ENCODE measurements around the gene TARDBP. TPM values are rescaled to one million over a fixed set of nuclear protein-coding genes. Genes with fewer than 3 reads are reported as not detected.
"Not testable (repeated sequence)": the region's sequence is repeated elsewhere in the genome, so short reads cannot be mapped to it uniquely, and the experiment has no call there.

The TARDBP gene
- total RNA-seq, 2 experiments from 2014 or later: 158 to 159 TPM

- Mint-ChIP-seq H3K4me1 (ENCODE audit: low read depth) (no peaks in the 10 kb centered on the region), H3K36me3 (ENCODE audit: low read depth) (no peaks in the 10 kb centered on the region), H3K9me3 (no peaks in the 10 kb centered on the region), H3K27ac (no peak overlapping the region), H3K27me3 (ENCODE audit: low read depth) (peaks cover 16% of the 10 kb centered on the region), H3K4me3 (no peak overlapping the region)
- intact Hi-C loops (cut with micrococcal nuclease): no loop called here
- no peak for DNase-seq
- CTCF ChIA-PET: interaction anchor here (0.6 kb wide), 2 partner anchors 28 to 370 kb away, joined by 3 to 5 read pairs; no protein-coding TSS in a partner anchor
Measured at GRCh38 chr1:10979483-10979920, 33.0 kb upstream of the TARDBP start.

DNA sequence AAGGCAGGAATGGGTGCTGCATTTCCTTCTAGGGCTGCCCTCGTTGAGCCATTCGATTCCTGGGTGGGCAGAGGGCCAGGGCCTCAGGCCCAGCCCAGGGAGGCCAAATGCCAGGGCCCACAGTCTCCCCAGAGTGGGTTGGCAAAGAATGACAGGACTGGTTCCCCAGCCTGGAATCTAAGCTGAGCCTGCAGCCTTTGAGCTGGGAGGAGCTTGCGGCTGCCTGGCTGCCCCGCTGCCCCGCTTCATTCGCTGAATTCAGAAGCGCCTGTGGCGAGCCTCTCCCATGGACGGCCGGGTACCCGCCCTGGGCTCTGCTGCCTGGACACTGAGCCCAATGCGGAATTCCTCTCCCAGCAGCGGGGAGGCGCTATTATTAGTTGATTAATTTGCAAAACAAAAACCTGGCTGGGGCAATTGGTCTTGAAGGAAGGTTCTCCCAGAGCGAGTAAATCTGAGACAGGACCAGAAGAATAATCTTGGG lies 32.3 kb upstream of the TARDBP start:
- H3K36me3 Mint-ChIP-seq (ENCODE audit: low read depth): no peaks in the 10 kb centered on the region
- H3K4me1 Mint-ChIP-seq (ENCODE audit: low read depth): no peaks in the 10 kb centered on the region
- H3K9me3 Mint-ChIP-seq: no peaks in the 10 kb centered on the region
- DNase-seq: no peak
- intact Hi-C loops (cut with micrococcal nuclease): no loop called here
- H3K27ac Mint-ChIP-seq: no peak overlapping the region
- peaks cover 16% of the 10 kb centered on the region for H3K27me3 Mint-ChIP-seq (ENCODE audit: low read depth)
- CTCF ChIA-PET: interaction anchor here (1.7 kb wide), 1 partner anchor 57 kb away, joined by 4 read pairs; no protein-coding TSS in a partner anchor
- no peak overlapping the region for H3K4me3 Mint-ChIP-seq

DNA sequence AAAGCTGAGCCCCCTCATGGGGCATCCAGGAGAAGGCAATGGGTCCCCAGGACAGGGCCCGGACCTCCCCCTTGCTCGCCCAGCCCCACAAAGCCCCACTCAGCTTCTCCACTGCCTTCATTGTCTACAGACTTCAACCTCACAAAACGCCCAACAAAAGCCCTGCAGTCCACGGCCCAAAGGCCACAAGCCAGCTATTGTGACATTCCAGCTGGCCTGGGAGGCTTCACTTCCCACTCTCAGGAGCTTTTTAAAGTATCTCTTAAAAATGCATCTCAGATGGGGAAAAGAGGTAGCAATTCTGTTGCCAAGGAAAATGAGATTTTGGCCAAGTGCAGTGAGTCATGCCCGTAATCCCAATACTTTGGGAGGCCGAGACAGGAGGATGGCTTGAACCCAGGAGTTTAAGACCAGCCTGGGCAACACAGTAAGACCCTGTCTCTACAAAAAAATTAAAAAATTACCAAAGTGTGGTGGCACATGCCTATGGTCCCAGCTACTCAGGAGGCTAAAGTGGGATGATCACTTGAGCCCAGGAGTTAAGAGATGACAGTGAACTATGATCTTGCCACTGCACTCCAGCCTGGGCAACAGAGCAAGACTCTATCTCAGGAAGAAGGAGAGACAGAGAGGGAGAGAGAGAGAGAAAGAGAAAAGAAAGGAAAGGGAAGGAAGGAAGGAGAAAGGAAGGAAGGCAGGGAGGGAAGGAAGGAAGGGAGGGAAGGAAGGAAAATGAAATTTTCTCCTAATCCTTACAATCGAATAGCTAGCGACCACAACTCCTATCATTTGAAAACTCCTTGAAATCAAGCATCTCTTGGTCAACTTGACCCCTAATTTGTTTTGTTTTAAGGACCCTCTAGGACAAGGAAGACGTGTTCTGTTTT lies 31.4 kb upstream of the TARDBP start:
- Mint-ChIP-seq H3K36me3 (ENCODE audit: low read depth) (no peaks in the 10 kb centered on the region), H3K4me1 (ENCODE audit: low read depth) (peaks cover 6% of the 10 kb centered on the region)
- CTCF ChIA-PET: interaction anchor here (1.7 kb wide), 1 partner anchor 56 kb away, joined by 4 read pairs; no protein-coding TSS in a partner anchor

GRCh38 chr1:10986525-10986890 lies 25.9 kb upstream of the TARDBP start:
- H3K27ac Mint-ChIP-seq: no peak overlapping the region
- no peak for DNase-seq
- no peaks in the 10 kb centered on the region for H3K9me3 Mint-ChIP-seq
- H3K36me3 Mint-ChIP-seq (ENCODE audit: low read depth): no peaks in the 10 kb centered on the region
- H3K4me3 Mint-ChIP-seq: no peak overlapping the region
- CTCF ChIA-PET: no interaction called here
- intact Hi-C loops (cut with micrococcal nuclease): no loop called here
- H3K4me1 Mint-ChIP-seq (ENCODE audit: low read depth): peaks cover 6% of the 10 kb centered on the region
- peaks cover 3% of the 10 kb centered on the region for H3K27me3 Mint-ChIP-seq (ENCODE audit: low read depth)

More for the DNA sequence above, 31.4 kb upstream of the TARDBP start:
- H3K27me3 Mint-ChIP-seq (ENCODE audit: low read depth): peaks cover 16% of the 10 kb centered on the region
- DNase-seq: no peak
- intact Hi-C loops (cut with micrococcal nuclease): no loop called here
- no peak overlapping the region for H3K4me3 Mint-ChIP-seq
- H3K27ac Mint-ChIP-seq: no peak overlapping the region
- H3K9me3 Mint-ChIP-seq: no peaks in the 10 kb centered on the region

GRCh38 chr1:10987840-10988417 lies 24.5 kb upstream of the TARDBP start:
- no peak overlapping the region for H3K4me3 Mint-ChIP-seq
- H3K36me3 Mint-ChIP-seq (ENCODE audit: low read depth): no peaks in the 10 kb centered on the region
- no peak overlapping the region for H3K27ac Mint-ChIP-seq
- intact Hi-C loops (cut with micrococcal nuclease): no loop called here
- no peaks in the 10 kb centered on the region for H3K9me3 Mint-ChIP-seq
- DNase-seq: no peak
- H3K4me1 Mint-ChIP-seq (ENCODE audit: low read depth): peaks cover 6% of the 10 kb centered on the region
- CTCF ChIA-PET: interaction anchor here (0.6 kb wide), 1 partner anchor 50 kb away, joined by 3 read pairs; no protein-coding TSS in a partner anchor
- peaks cover 3% of the 10 kb centered on the region for H3K27me3 Mint-ChIP-seq (ENCODE audit: low read depth)

DNA sequence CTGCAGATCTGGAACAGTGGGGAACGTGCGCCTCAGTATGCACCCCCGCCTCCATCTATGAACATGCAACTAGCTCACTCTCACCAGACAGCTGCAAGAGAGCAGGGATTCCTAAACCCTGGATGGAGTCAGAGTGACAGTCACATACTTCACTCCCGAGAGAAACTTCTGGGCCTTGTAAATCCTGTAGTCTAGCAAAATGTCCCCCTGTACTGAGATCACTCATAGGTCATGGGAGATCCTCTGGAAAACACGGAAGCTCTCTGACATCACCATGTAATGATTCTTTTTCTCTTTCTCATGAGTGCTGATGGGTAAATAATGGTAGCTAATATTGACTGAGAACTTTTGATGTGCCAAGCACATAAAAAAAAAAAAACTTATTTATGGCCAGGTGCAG lies 23.4 kb upstream of the TARDBP start:
- Mint-ChIP-seq H3K9me3 (no peaks in the 10 kb centered on the region), H3K4me1 (ENCODE audit: low read depth) (peaks cover 6% of the 10 kb centered on the region), H3K4me3 (no peak overlapping the region), H3K27ac (no peak overlapping the region), H3K27me3 (ENCODE audit: low read depth) (no peaks in the 10 kb centered on the region), H3K36me3 (ENCODE audit: low read depth) (no peaks in the 10 kb centered on the region)
- intact Hi-C loops (cut with micrococcal nuclease): no loop called here
- no peak for DNase-seq
- CTCF ChIA-PET: interaction anchor here (0.6 kb wide), 1 partner anchor 361 kb away, joined by 3 read pairs; no protein-coding TSS in a partner anchor

- H3K4me3 Mint-ChIP-seq; H3K27ac Mint-ChIP-seq; intact Hi-C loops (cut with micrococcal nuclease); H3K27me3 Mint-ChIP-seq (ENCODE audit: low read depth); H3K36me3 Mint-ChIP-seq (ENCODE audit: low read depth); H3K9me3 Mint-ChIP-seq; DNase-seq; H3K4me1 Mint-ChIP-seq (ENCODE audit: low read depth): not testable (repeated sequence)
- CTCF ChIA-PET: interaction anchor here (0.8 kb wide), 1 partner anchor 454 kb away, joined by 3 read pairs; no protein-coding TSS in a partner anchor
Measured at GRCh38 chr1:10989920-10990516, 22.4 kb upstream of the TARDBP start.

GRCh38 chr1:10990828-10991227 lies 21.6 kb upstream of the TARDBP start:
- Mint-ChIP-seq H3K27ac (no peak overlapping the region), H3K4me3 (no peak overlapping the region), H3K4me1 (ENCODE audit: low read depth) (peaks cover 2% of the 10 kb centered on the region), H3K9me3 (no peaks in the 10 kb centered on the region), H3K27me3 (ENCODE audit: low read depth) (no peaks in the 10 kb centered on the region), H3K36me3 (ENCODE audit: low read depth) (no peaks in the 10 kb centered on the region)
- DNase-seq: no peak
- intact Hi-C loops (cut with micrococcal nuclease): no loop called here
- CTCF ChIA-PET: no interaction called here

DNA sequence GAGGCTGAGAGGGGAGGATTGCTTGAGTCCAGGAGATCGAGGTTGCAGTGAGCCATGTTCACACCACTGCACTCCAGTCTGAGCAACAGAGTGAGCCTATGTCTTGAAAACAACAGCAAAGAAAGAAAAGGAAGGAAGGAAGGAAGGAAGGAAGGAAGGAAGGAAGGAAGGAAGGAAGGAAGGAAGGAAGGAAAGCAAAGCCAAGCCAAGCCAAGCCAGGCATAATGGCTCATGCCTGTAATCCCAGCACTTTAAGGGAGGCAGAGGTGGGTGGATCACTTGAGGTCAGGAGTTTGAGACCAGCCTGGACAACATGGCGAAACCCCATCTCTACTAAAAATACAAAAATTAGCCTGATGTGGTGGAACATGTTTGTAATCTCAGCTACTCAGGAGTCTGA lies 20.4 kb upstream of the TARDBP start:
- intact Hi-C loops (cut with micrococcal nuclease); H3K4me3 Mint-ChIP-seq; H3K27ac Mint-ChIP-seq; DNase-seq; H3K4me1 Mint-ChIP-seq (ENCODE audit: low read depth); H3K27me3 Mint-ChIP-seq (ENCODE audit: low read depth); H3K9me3 Mint-ChIP-seq; CTCF ChIA-PET; H3K36me3 Mint-ChIP-seq (ENCODE audit: low read depth): not testable (repeated sequence)

DNA sequence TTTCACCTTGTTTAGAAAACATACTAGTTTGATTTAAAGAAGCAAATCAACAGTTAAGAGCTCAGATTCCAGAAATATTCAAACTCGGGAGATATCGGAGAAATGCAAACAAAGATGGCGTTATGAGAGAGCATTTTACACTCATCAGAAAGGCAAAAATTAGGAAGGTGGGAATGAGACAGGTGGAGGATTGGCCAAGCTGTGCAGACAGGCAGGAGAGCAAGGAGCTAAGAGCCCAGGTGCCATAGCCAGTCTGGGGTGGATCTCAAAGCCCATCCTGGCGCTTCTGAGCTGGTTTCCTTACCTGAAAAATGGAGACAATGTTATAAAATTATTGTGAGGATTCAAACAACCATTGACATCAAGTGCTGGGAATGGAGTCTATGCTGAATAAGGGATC lies 19.6 kb upstream of the TARDBP start:
- Mint-ChIP-seq H3K4me1 (ENCODE audit: low read depth) (no peaks in the 10 kb centered on the region), H3K4me3 (no peak overlapping the region), H3K9me3 (no peaks in the 10 kb centered on the region), H3K27ac (no peak overlapping the region), H3K36me3 (ENCODE audit: low read depth) (no peaks in the 10 kb centered on the region), H3K27me3 (ENCODE audit: low read depth) (no peaks in the 10 kb centered on the region)
- intact Hi-C loops (cut with micrococcal nuclease): no loop called here
- DNase-seq: no peak
- CTCF ChIA-PET: no interaction called here

DNA sequence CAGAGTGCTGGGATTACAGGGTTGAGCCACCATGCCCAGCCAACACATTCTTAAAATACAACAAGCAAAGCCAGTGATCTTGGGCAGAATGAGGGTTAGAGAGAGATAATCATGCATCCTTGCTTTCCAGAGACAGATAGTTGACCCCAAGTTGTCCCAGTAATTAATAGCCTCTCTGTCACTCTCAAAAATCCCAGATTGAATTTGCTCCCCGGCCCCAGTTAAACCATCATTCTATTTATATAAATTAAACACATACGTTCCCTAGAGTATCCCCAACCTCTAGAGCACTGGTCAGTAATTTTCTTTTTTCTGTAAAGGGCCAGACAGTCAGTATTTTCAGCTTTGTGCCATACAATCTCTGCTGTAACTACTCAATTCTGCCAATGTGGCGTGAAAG lies 16.4 kb upstream of the TARDBP start:
- H3K27ac Mint-ChIP-seq: no peak overlapping the region
- H3K36me3 Mint-ChIP-seq (ENCODE audit: low read depth): no peaks in the 10 kb centered on the region
- no peaks in the 10 kb centered on the region for H3K4me1 Mint-ChIP-seq (ENCODE audit: low read depth)
- intact Hi-C loops (cut with micrococcal nuclease): no loop called here
- H3K9me3 Mint-ChIP-seq: peaks cover 12% of the 10 kb centered on the region
- CTCF ChIA-PET: no interaction called here
- DNase-seq: no peak
- H3K4me3 Mint-ChIP-seq: no peak overlapping the region
- H3K27me3 Mint-ChIP-seq (ENCODE audit: low read depth): no peaks in the 10 kb centered on the region

- Mint-ChIP-seq H3K36me3 (ENCODE audit: low read depth) (no peaks in the 10 kb centered on the region), H3K4me1 (ENCODE audit: low read depth) (no peaks in the 10 kb centered on the region), H3K9me3 (peaks cover 12% of the 10 kb centered on the region), H3K27me3 (ENCODE audit: low read depth) (no peaks in the 10 kb centered on the region), H3K27ac (no peak overlapping the region), H3K4me3 (no peak overlapping the region)
- intact Hi-C loops (cut with micrococcal nuclease): no loop called here
- no peak for DNase-seq
- CTCF ChIA-PET: no interaction called here
Measured at GRCh38 chr1:11000526-11000925, 11.9 kb upstream of the TARDBP start.

All from activated naive CD4-positive, alpha-beta T cell treated with anti-CD3 and anti-CD28 coated beads for 36 hours (primary cell).